COLO829 (cell line): ENCODE measurements around the gene CADPS2.

Experiments used
- DNase-seq: peaks from one replicate; pipeline ENCODE4 v3.0.0; 2012; ENCODE audit warnings: low spot score

Gene CADPS2

GRCh38 chr7:122521767-122522166 lies 364.5 kb downstream of the CADPS2 start:
- no peak for DNase-seq

GRCh38 chr7:122520971-122521555 lies 365.2 kb downstream of the CADPS2 start:
- DNase-seq: no peak

GRCh38 chr7:122518488-122518887 lies 367.8 kb downstream of the CADPS2 start:
- no peak for DNase-seq

- no peak for DNase-seq
Observed at GRCh38 chr7:122517576-122517975, 368.7 kb downstream of the CADPS2 start.

- DNase-seq: no peak
Observed at GRCh38 chr7:122515404-122515803, 370.9 kb downstream of the CADPS2 start.

- DNase-seq: no peak
Observed at GRCh38 chr7:122511268-122511667, 375.0 kb downstream of the CADPS2 start.

GRCh38 chr7:122507591-122507990 lies 378.7 kb downstream of the CADPS2 start:
- DNase-seq: no peak

- DNase-seq: no peak
Observed at GRCh38 chr7:122492007-122492406, 394.3 kb downstream of the CADPS2 start.

GRCh38 chr7:122488241-122488640 lies 398.0 kb downstream of the CADPS2 start:
- no peak for DNase-seq

GRCh38 chr7:122487131-122487530 lies 399.1 kb downstream of the CADPS2 start:
- no peak for DNase-seq

GRCh38 chr7:122485856-122486255 lies 400.4 kb downstream of the CADPS2 start:
- DNase-seq: no peak

- no peak for DNase-seq
Observed at GRCh38 chr7:122482212-122482611, 404.0 kb downstream of the CADPS2 start.

GRCh38 chr7:122470859-122471258 lies 415.4 kb downstream of the CADPS2 start:
- DNase-seq: no peak

- no peak for DNase-seq
Observed at GRCh38 chr7:122468945-122469344, 417.3 kb downstream of the CADPS2 start.

- DNase-seq: no peak
Observed at GRCh38 chr7:122467661-122468449, 418.4 kb downstream of the CADPS2 start.

GRCh38 chr7:122465296-122465695 lies 421.0 kb downstream of the CADPS2 start:
- DNase-seq: no peak

- DNase-seq: no peak
Observed at GRCh38 chr7:122463631-122464030, 422.6 kb downstream of the CADPS2 start.

- no peak for DNase-seq
Observed at GRCh38 chr7:122460936-122461335, 425.3 kb downstream of the CADPS2 start.

GRCh38 chr7:122457969-122458368 lies 428.3 kb downstream of the CADPS2 start:
- no peak for DNase-seq

- DNase-seq: no peak
Observed at GRCh38 chr7:122457325-122457724, 428.9 kb downstream of the CADPS2 start.

GRCh38 chr7:122454776-122455507 lies 431.3 kb downstream of the CADPS2 start:
- DNase-seq: no peak

GRCh38 chr7:122453432-122453831 lies 432.8 kb downstream of the CADPS2 start:
- no peak for DNase-seq
